Tibial artery (tissue), 4 donors: ENCODE results near the gene ATG16L2.

Source experiments
- DNase-seq, 2 donors: peaks; one replicate each; pipeline ENCODE4 v3.0.0-alpha.2; 2019
- H3K27ac ChIP-seq, 2 donors: fragments of 200-600 bp; sonication (generic) in 1 of 2; 1 replicate in 1 of 2; 2 replicates in 1 of 2; pipeline ENCODE4 v1.5.1; 2018 to 2019; ENCODE audit warnings: mild to moderate bottlenecking in 1 of 2
- H3K27me3 ChIP-seq, 2 donors: fragments of 200-600 bp; sonication (generic) in 1 of 2; one replicate each; pipeline versions ENCODE4 v1.5.1 to v1.6.0; 2016 to 2019
- H3K36me3 ChIP-seq, 3 donors: fragments of 200-600 bp; sonication (generic) in 2 of 3; one replicate each; pipeline ENCODE4 v1.5.1; 2016 to 2019; ENCODE audit warnings: mild to moderate bottlenecking in 2 of 3
- H3K4me1 ChIP-seq, 4 donors: fragments of 200-600 bp; sonication (generic) in 2 of 4; 1 replicate in 3 of 4; 2 replicates in 1 of 4; pipeline ENCODE4 v1.5.1; 2016 to 2019
- H3K4me3 ChIP-seq, 2 donors: fragments of 200-600 bp; sonication (generic) in 1 of 2; 1 replicate in 1 of 2; 2 replicates in 1 of 2; pipeline ENCODE4 v1.5.1; 2018 to 2019; ENCODE audit warnings: mild to moderate bottlenecking in 2 of 2
- H3K9me3 ChIP-seq, 3 donors: fragments of 200-600 bp; sonication (generic) in 1 of 3; one replicate each; pipeline ENCODE4 v1.5.1; 2016 to 2019
- intact Hi-C: fragments of 100-400 bp; cut with DNase I; formaldehyde crosslinking; loops from one replicate; pipeline ENCODE4 v1.15.0; 2023; ENCODE audit warnings: low total_unique reads
- TF ChIP-seq, protein P1 (sequence below), 2 experiments: fragments of 200-600 bp in 1 of 2; fragments of 450-650 bp in 1 of 2; IDR thresholded peaks; one replicate each; pipeline ENCODE4 v1.5.1; 2017 to 2019; ENCODE audit warnings: antibody characterized with exemption in 2 of 2, mild to moderate bottlenecking in 1 of 2, moderate library complexity in 1 of 2

ATG16L2 gene

DNA sequence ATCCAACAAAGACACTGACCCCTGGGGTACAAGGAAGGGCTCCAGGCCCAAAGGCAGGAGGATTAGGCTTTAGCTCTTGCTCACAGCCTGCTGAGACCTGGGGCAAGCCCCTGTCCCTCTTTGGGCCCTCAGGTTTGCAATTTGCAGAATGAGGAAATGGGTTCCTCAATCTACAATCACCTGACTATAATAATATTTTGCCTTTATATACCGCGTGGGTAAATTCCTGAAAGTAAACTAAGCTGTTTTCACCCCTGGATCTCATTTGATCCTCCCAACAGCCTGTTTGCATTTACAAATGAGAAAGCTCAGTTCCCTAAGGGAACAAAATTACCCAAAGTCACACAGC lies 21.2 kb upstream of the ATG16L2 start:
- Histone ChIP-seq H3K36me3 (no peaks in the 10 kb centered on the region), H3K4me1 (peaks cover 0 to 42% (median 31%) of the 10 kb centered on the region in 4 donors), H3K9me3 (no peaks in the 10 kb centered on the region), H3K27ac (peak overlapping the region; percentile 75 to 86), H3K4me3 (peak overlapping the region; percentile 55 to 63), H3K27me3 (no peaks in the 10 kb centered on the region)
- intact Hi-C loops, result loop anchor here (5.0 kb wide), 1 partner anchor 71 kb away; no protein-coding TSS in a partner anchor
- DNase-seq, result no peak
- TF ChIP-seq, protein P1, sequence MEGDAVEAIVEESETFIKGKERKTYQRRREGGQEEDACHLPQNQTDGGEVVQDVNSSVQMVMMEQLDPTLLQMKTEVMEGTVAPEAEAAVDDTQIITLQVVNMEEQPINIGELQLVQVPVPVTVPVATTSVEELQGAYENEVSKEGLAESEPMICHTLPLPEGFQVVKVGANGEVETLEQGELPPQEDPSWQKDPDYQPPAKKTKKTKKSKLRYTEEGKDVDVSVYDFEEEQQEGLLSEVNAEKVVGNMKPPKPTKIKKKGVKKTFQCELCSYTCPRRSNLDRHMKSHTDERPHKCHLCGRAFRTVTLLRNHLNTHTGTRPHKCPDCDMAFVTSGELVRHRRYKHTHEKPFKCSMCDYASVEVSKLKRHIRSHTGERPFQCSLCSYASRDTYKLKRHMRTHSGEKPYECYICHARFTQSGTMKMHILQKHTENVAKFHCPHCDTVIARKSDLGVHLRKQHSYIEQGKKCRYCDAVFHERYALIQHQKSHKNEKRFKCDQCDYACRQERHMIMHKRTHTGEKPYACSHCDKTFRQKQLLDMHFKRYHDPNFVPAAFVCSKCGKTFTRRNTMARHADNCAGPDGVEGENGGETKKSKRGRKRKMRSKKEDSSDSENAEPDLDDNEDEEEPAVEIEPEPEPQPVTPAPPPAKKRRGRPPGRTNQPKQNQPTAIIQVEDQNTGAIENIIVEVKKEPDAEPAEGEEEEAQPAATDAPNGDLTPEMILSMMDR (IDR thresholded peaks at IDR 0.05), result no peak

DNA sequence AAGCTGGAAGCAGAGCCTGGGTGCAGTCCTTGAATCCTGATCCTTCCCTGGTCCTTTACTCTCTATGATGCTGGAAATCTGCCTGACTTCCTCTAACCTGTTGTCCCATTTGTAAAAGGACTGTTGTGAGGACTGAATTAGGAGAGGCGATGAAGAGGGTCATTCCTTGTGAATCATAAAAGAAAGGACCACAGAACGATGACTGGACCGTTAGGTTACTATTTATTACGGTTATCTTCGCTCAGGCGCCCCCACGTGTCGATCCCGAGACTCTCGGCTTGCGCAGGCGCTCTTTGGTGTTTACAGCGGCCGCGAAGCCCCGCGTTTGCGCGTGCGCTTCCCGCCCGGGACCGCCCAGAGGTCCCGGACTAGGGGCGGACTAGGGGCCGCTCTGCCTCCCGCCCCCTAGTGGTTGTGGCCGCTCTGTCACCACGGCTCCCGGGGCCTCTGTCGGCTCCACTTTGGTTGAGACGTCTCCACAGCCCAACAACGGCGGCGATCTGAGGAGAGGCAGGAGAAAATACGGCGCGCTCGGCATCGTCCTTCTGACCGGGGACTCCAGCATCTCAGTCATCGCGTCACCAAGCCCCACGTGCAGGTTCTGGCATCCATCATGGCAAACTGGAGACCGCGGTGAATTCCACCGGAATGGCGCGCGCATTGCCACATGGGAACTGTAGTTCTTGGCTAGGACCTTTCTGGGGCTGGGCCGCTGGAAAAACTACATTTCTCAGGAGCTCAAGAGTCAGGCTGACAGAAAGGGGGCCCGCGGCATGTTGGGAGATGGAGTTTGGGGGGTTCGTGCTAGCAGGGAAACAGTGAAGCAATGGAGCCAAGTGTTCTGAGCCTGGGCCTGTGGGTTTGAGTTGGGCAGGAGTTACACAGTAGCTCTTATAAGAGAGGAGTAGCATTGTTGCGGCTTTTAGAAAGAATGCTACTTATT lies 20.5 kb upstream of the ATG16L2 start, which contains the start of gene STARD10:
TSS of gene STARD10 (minus strand) at position 623 of the 943 bp plus-strand sequence. CDS start 12,866 bp downstream, outside the sequence.
- Histone ChIP-seq H3K27ac (peak within 1 kb of the TSS; percentile 75 to 86), H3K4me1 (peaks cover 0 to 42% (median 31%) of the 10 kb centered on the region in 4 donors), H3K9me3 (no peaks in the 10 kb centered on the region), H3K36me3 (no peaks in the 10 kb centered on the region), H3K27me3 (no peaks in the 10 kb centered on the region), H3K4me3 (peak within 1 kb of the TSS; percentile 55 to 63)
- peak; percentile 96 to 97 for DNase-seq
- TF ChIP-seq, protein P1 (IDR thresholded peaks at IDR 0.05), result peak; percentile 94 to 100
- intact Hi-C loops, result loop anchor here (5.0 kb wide), 1 partner anchor 71 kb away; no protein-coding TSS in a partner anchor

DNA sequence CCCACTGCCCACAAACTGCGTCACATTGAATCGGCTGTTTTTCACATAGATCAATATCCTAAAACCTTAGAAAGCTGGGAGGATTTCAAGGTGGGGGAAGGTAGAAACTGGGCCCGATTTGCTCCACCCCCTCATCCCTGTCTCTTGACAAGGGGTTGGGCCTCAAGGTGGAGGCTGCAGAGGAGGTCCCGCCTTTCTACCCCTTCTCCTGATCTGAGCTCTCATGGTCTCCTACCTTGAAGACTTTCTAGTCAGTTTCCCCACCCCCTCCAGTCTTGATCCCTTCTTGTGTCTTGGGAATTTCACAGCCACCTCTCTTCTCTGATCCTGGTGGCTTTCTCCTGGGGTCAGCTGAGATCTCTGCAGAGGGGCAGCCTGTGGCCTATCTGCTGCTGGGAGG lies 15.8 kb upstream of the ATG16L2 start:
- DNase-seq, result no peak
- Histone ChIP-seq H3K4me3 (no peak overlapping the region), H3K9me3 (no peaks in the 10 kb centered on the region), H3K27me3 (no peaks in the 10 kb centered on the region), H3K36me3 (no peaks in the 10 kb centered on the region), H3K4me1 (peaks cover 0 to 8% (median 6%) of the 10 kb centered on the region in 4 donors), H3K27ac (no peak overlapping the region)
- intact Hi-C loops, result no loop called here
- TF ChIP-seq, protein P1 (IDR thresholded peaks at IDR 0.05), result no peak

DNA sequence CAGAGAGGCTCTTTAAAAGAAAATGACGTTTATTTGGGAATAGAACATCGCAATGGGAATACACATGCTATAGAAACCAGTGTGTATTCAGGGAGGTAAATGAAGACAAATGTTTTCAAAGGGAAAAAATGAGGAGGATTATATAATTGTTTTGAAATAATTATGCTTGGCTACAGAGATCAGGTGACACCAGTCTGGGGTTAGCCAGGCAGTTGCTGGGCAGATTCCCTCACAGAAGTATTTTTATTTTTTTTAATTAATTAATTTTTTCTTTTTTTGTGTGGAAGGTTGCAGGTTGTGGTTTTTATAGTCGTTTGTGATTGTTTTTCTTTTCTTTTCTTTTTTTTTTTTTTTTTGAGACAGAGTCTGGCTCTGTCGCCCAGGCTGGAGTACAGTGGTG lies 14.8 kb upstream of the ATG16L2 start:
- Histone ChIP-seq H3K4me1 (peaks cover 0 to 4% (median 2%) of the 10 kb centered on the region in 4 donors), H3K9me3 (no peaks in the 10 kb centered on the region), H3K36me3 (no peaks in the 10 kb centered on the region), H3K27me3 (no peaks in the 10 kb centered on the region), H3K4me3 (no peak overlapping the region), H3K27ac (no peak overlapping the region)
- TF ChIP-seq, protein P1 (IDR thresholded peaks at IDR 0.05), result no peak
- no peak for DNase-seq
- intact Hi-C loops, result no loop called here

DNA sequence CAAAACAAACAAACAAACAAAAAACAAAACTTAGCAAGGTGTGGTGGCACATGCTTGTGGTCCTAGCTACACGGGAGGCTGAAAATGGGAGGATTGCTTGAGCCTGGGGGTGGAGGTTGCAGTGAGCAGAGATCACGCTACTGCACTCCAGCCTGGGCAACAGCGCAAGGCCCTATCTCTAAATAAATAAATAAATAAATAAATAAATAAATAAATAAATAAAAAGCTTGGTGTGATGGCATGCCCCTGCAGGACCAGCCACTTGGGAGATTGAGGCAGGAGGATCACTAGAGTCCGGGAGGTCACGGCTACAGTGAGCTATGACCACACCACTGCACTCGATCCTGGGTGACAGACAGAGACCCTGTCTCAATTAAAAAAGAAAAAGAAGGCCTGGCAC lies 11.4 kb upstream of the ATG16L2 start:
- H3K4me3 ChIP-seq, result no peak overlapping the region
- H3K27ac ChIP-seq, result no peak overlapping the region
- TF ChIP-seq, protein P1 (IDR thresholded peaks at IDR 0.05), result no peak
- DNase-seq, result no peak
- no peaks in the 10 kb centered on the region for H3K36me3 ChIP-seq
- no peaks in the 10 kb centered on the region for H3K9me3 ChIP-seq
- no peaks in the 10 kb centered on the region for H3K27me3 ChIP-seq
- intact Hi-C loops, result no loop called here
- H3K4me1 ChIP-seq, result no peaks in the 10 kb centered on the region
